IMR-90 (cell line): ENCODE data around the gene TENM4.

ENCODE experiments used
- CEBPB ChIP-seq: IDR thresholded peaks from 2 replicates; pipeline ENCODE4 v1.6.1; 2012; ENCODE audit warnings: low read depth, low read length, improper control_type of control experiment
- MXI1 ChIP-seq: IDR thresholded peaks from 2 replicates; pipeline ENCODE4 v1.6.1; 2012; ENCODE audit warnings: low read depth, mild to moderate bottlenecking, low read length, moderate library complexity, borderline replicate concordance
- POLR2A ChIP-seq: IDR thresholded peaks from 2 replicates; pipeline ENCODE4 v1.6.1; 2012; ENCODE audit warnings: mild to moderate bottlenecking, low read depth, low read length
- RAD21 ChIP-seq: IDR thresholded peaks from 2 replicates; pipeline ENCODE4 v1.6.1; 2012; ENCODE audit warnings: low read length, improper control_type of control experiment
- RFX5 ChIP-seq: IDR thresholded peaks from 2 replicates; pipeline ENCODE4 v1.8.0; 2012; ENCODE audit warnings: low read depth, mild to moderate bottlenecking, low read length, moderate library complexity
- TF ChIP-seq, protein P1 (sequence below): conservative IDR thresholded peaks from 2 replicates; pipeline ENCODE4 v1.5.1; 2012; ENCODE audit warnings: mild to moderate bottlenecking, low read depth, low read length, improper control_type of control experiment

DNA sequence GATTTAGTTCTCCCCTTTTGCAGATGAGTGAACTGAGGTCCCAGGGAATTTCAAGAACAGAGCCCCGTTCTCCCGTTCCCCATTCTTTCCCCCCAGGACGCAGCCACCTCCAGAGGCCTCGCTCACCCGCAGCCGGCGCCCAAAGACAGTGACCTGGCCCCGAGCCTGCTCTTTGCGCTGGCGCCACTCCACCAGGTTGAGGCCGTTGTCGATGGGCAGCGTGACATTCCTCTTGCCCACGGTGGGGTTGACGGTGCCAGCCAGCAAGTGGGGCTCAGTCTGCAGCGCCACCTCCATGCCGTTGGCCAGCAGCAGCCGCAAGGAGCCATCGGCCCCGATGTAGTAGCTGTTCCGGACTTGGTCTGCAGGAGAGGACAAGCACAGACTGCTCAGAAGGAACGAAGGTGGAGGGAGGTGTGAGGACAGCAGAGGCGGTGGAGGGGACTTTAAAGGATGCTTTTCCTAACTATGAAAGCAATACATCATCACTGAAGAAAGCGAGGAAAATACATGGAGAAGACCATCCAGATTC, 764.7 kb downstream of the TENM4 start:
- no peak for TF ChIP-seq RAD21
- TF ChIP-seq, protein P1, sequence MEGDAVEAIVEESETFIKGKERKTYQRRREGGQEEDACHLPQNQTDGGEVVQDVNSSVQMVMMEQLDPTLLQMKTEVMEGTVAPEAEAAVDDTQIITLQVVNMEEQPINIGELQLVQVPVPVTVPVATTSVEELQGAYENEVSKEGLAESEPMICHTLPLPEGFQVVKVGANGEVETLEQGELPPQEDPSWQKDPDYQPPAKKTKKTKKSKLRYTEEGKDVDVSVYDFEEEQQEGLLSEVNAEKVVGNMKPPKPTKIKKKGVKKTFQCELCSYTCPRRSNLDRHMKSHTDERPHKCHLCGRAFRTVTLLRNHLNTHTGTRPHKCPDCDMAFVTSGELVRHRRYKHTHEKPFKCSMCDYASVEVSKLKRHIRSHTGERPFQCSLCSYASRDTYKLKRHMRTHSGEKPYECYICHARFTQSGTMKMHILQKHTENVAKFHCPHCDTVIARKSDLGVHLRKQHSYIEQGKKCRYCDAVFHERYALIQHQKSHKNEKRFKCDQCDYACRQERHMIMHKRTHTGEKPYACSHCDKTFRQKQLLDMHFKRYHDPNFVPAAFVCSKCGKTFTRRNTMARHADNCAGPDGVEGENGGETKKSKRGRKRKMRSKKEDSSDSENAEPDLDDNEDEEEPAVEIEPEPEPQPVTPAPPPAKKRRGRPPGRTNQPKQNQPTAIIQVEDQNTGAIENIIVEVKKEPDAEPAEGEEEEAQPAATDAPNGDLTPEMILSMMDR, result no peak
- no peak for TF ChIP-seq MXI1
- TF ChIP-seq CEBPB, result no peak
- TF ChIP-seq RFX5, result no peak
- no peak for TF ChIP-seq POLR2A
